Amygdala (tissue), 56 donors: Measurements from ENCODE around the gene STXBP6.
A peak's percentile ranks its signal among the peaks of the same experiment; 100 is the strongest.

Experiments
- DNase-seq, 56 donors: peaks; one replicate each; lab custom pipeline; 2025; lab: John Stamatoyannopoulos, UW

The STXBP6 gene

DNA sequence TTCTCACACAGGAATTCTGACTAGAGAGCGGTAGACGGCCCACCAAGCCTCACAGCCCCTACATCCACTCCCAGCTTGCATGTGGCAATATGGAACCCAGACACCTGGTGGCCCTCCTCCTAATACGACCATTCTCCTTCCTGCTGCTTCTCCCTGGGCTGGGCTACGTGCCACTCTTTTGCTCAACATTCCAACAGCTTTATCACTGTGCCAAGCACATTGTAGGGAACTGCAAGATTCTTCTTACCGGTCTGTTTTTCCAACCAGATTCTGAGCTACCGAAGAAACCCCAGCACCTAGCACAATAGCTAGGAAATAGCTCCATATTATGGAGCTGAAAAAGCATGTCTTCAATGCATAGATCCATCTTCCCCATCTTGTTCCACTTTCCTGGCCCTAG, 58.1 kb downstream of the STXBP6 start:
- no peak for DNase-seq

DNA sequence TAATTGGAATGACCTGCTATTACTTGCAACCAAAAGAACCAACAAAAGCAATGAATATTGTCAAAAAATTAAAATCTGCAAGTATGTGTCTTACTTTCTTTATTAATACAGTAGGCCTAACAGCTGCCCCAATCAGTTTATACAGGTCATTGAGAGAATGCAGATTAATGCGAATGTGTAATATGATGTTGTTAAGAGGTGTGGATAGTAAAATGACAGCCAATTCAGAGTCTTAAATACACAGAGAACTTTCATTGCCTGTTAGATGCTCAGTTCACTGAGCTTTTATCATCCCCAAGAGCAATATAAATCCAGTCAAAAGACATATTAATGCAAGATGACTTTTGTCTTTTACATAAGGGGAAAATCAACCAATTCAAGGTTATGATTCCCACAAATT, 58.7 kb downstream of the STXBP6 start:
- no peak for DNase-seq

DNA sequence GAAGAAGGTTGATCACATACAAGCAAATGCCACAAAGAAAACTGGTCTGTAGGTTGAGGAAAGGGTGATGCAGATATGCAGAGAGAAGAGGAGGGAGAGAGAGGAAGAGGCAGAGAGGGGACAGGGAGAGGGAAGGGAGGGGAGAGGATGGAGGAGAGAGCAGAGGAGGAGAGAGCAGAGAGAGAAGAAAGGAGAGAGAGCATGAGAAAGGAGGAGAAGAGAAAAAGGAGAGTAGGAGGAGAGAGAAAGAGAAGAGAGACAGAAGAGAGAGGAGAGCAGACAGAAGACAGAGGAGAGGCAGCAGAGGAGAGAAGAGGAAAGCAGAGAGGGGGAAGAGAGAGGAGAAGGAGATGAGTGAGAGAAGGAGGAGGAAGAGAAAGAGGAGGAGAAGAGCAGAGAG, 59.2 kb downstream of the STXBP6 start:
- no peak for DNase-seq

DNA sequence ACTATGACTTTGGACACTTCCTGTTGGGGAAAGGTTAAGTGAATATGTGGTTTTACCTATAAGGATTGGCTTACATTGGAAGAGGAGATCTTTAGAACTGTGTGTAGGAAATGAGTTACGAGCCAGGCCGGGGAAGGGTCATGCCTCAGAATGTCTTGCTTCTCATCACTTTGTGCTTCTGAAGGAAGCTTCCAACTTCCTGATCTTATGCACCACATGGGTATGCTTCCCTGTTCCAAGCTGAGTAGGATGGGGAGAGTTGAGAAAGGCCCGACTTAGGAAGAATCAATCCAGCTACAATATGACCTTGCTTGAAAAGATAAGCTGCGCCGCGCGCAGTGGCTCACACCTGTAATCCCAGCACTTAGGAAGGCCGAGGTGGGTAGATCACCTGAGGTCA, 59.9 kb downstream of the STXBP6 start:
- DNase-seq = no peak

DNA sequence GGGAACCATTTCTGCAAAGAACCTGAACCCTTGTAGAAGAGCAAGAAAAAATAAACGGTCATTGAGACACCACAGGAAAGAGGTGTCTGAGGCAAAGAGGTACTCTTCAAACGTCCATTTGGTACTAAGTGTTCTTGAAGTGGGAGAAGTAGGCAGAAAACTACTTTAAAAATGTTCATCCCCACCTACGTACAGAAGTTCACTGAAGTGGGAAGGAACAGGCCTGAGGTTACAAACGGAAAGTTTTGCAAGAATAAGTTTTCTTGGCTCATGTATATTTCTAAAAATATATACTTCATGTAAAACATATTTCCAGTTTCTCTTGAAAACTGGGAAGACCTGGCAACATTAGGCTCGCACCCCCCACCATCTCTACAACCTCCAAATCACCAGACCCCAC, 61.2 kb downstream of the STXBP6 start:
- DNase-seq = no peak

DNA sequence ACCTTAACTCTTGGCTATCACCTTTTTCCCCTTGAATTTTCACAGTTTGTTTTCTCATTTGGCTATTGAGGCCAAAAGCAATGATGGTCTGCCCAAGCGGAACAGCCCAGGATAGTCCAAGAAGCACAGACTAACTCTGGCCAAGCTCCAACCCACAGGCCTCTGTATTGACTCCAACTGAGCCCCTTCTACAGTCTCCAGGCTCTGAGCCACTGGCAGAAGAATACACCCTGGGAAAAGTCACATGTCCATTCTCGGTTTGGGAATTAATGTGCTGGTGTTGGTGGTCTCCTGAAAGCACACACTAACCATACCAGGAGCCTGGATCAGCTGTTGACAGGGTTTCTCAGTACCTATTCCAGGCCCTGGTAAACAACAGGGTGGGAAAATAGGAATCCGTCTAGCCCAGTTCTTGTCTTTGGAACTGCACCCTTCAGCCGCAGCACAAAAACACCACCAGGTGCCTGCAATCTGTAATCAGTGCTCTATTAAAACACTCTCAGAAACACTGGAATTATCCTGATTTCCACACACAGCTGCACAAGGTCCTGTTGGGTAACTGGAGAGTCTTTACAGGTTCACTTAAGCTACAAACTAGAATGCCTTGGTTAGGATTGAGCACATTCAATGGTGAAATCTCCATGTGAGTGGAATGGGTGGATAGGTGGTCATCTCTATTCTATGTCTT, 63.6 kb downstream of the STXBP6 start:
- peak in 16 of 56 donors; percentile 8 to 52 (median 26) for DNase-seq

DNA sequence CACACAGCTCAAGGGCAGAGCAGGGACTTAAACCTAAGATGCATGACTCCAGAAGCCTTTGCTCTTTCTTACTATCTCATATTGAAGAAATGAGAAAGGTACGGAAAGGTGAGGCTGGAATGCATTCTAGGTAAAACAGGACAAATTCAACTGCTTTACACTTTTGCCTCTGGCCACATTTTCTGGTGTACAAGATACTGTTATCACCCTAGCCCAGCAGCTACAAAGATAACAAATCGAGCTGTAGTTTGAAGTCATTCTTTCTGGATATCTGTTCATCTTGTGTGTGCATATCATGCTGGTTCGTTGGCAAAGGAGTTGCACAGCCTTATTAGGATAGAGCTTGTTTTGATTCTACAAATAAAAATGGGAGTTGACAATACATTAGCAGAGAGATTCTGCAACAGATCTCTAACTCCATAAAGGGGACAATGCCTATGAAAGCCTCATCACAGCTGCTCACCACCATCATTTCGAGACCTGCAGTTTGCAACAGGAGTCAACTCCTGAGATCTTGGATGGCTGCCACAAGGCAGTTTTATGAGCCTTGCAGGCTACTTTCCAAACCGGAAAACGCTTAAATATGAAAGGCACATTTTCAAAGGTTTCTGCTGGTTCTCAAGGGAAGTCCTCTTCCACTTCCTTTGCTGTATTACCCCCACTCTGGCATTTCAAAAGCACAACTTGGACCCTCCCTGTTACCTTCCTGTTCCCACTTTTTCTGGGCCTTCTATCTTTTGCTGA, 64.9 kb downstream of the STXBP6 start:
- no peak for DNase-seq

DNA sequence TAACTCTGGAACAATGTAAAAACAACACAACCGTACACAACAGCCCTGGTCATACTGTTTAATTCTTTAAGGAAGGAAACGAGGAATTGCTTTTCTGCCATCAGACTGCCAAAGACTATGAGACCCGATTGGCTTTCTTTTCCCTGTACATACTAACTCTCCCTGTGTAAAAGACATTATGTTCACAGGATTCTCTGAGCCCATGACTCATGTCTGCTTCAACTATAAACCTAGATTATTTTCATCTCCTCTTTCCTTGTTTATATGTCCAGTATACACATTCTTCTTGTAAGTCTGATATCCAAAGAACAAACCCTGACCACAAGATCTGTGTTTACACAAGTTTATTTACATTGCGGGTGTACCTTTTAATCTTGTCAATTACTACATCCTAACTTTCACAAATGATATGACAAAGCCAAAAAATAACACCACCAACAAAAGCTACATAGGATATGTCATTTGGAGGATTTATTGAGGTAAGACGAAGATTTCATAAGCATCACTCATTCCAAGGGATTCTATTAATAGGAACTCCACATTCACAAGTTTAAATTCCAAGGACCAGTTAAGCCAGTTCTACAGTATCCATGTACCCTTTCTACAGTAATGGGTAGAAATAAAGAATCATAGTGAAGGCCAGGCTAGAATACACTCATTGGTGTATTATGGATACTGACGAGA, 67.3 kb downstream of the STXBP6 start:
- DNase-seq = no peak

DNA sequence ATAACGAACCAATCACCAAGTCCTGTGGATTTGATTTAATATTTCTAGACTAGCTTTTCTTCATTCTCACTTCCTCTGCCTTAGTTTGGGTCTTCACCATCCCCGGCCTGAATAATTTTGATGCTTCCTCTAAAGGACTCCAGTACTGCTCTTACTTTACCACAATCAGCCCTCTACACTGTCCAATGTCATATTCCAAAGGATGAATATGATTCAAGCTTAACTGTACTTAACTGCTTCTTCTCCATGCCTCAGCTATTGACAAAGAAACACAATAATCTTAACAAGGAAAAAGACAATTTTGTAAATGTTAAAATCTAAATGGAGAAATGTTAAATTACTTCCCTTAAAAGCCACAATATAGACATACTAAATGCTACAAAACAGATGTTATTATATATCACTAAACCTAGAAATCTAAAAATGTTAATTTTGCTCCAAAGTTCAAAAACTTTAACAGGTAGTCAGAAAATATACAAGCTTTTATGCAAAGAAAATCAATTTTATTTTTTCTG, 70.2 kb downstream of the STXBP6 start:
- no peak for DNase-seq

DNA sequence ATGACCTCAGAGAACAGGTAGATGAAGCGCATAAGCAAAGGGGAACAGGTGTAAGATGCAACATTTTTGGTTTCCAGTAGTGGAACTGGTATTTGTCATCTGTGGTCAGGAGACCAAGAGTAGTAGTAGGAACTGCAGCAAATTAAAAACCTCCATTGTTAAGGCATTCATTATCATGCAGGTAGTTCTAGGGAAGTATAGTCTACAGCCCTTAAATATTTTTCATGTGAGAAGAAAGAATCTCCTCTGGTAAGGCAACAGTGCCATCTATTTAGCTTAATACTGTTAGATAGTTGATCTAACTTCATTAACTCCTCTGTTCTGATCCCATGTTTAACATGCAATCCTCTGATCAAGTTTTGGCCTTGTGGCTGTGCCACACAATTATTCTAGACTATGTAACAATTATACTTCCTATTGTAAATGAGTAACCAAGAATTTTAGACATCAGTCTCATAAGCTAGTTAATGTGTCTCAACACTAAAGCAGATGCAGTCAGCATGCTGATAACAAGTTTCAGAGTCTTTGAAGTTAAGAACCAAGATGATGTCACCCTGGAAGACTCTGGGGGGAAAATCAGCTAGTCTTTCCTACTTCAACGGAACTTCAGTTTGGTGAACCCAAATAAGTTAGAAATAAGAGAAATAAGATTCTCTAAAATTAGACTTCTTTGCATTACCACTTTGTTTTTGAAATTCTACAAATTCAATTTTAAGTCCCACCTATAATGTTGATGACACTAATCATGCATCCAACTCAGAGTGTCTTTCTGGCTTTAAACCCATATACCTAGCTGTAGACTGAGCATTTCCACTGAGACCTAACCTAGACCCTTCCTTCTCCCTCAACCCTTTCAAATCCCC, 70.9 kb downstream of the STXBP6 start:
- DNase-seq = no peak

DNA sequence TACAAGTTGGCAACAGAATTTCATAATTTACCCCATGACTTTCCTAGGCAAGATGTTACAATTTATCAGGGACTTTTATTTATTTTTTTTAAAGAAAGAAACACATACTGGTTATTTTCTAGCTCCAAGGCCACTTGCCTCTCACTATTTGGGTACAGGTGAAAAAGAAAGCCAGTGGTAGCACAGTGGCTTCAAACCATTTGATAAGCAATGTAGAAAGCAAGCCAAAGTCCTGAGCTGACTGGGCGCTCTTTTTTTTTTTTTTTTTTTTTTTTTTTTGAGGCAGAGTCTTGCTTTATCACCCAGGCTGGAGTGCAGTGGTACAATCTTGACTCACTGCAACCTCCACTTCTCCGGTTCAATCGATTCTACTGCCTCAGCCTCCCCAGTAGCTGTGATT, 73.3 kb downstream of the STXBP6 start:
- DNase-seq = no peak

DNA sequence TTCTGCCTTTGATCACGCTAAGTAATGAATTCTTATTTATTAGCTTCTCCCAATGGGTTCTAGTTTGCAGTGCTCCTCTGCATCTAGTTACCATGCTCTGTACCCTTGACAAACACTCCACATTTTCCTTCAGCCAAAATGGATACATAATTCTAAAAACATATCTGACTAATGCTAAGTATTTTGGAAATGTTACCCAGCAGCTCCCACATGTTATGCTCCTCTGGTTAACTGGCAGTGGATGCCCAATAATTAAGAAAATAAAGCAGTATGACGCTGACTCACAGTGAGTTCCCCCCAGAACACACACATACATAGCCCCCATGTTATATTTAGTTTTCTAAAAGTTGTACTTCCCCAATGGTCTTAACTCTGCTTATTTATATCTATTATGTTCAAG, 74.6 kb downstream of the STXBP6 start:
- DNase-seq = no peak

DNA sequence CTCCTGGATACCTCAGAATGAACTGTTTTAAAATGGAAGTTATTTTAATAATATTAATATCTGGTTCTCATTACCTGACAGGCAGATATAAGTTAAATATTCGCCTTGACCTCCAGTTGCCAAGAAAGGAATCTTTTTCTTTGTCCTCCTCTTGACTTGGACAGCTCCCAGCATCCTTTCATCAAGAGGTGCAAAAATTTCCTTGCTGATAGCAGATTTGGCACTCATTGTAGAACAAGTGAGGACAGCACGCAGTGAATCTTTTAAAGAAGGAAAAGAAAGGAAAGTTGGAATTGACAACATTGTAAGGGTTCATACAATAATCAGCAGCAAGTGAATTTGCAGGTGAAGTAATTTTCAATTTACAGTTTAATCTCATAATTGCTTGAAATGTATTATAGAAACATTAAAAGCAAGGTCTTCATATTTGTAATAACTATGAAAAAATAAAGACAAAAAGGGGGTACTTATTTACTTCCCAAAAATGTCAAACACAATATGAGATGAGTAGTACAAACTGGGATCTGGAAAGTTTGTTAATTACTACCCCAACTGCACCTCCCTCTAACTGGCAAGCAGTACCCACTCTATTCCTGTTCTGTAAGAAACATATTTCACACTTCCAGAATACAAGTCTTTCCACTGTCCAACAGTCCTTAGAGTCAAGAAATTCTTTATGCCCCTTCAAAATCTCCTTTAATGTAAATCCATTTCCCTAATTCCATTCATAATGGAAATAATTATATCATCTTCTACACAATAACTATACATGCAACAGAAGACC, 75.2 kb downstream of the STXBP6 start:
- no peak for DNase-seq

DNA sequence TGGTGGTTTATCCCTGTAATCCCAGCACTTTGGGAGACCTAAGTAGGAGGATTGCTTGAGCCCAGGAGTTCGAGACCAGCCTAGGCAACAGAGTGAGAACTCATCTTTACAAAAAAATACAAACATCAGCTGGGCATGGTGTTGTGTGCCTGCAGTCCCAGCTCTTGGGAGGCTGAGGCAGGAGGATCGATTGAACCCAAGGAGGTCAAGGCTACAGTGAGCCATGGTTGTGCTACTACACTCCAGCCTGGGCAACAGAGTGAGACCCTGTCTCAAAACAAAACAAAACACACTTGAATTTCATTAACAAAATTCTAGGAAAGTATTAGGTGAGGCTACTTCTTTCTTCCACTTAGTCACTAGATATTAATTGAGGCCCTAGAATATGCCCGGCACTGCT, 77.1 kb downstream of the STXBP6 start:
- DNase-seq = no peak

DNA sequence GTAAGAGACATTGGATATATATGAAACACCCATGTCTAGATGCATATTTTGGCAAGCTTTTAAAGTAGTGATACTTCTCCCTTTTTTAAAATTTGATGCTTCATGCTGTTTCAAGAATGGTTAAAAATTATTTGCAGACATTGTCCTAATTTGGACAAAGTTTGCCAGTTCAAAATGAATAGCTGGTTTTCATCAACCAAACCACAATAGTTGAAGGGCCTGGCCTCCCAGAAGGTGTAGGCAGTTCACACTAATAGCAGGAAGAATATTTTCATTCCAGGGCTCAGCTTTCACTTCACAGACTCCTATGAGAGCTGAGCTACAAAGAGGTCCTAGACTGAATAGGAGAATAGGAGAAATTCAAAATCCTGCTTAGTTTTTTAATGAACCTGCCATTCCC, 78.7 kb downstream of the STXBP6 start:
- DNase-seq = no peak

DNA sequence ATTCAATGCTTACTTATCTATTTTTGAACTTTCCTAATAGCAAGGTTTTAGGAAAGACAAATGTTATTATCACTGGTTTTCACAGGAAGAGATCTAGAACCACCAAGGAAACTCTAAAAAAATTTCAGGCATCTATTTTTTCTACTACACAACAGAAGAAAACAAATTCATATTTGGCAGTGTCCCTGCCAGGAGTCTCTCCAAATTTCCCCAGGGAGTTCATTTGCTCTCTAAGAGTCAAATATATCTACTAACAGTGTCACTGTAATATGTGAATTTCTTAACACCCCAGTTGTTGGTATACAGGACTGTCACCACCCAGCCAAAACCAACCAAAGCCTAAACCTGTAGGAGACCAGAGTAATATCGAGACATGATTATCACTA, 83.4 kb downstream of the STXBP6 start:
- DNase-seq = no peak

DNA sequence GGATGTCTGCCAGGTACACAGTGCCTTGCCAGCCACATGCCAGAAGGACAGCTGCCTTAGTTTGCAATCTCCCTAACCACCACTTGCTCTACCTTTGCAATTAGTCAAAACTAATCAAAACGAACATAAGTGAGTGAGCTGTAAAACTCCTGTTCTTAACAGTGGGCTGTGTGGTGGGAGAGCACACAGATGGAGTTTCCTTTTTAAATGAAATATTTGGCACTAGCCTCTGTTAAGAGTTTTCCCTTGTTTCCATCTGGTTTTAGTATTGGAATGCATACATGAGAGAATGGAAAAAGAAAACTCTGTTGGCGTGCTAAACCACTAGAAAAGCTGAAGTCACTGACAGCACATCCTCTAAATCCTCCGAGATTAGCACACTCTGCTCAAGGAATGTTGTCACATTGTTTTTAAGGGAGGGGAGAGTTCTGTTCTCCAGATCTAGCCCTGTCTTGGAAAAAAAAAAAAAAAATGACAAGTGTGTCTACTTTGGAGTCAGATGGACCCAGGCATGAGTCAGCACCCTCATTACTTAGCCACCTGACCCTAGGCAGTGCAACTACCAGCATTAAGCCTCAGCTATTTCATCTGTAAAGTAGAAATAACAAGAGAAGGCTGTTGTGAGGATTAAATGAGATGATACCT, 83.9 kb downstream of the STXBP6 start:
- peak in 2 of 56 donors; percentile 20 to 52 for DNase-seq

DNA sequence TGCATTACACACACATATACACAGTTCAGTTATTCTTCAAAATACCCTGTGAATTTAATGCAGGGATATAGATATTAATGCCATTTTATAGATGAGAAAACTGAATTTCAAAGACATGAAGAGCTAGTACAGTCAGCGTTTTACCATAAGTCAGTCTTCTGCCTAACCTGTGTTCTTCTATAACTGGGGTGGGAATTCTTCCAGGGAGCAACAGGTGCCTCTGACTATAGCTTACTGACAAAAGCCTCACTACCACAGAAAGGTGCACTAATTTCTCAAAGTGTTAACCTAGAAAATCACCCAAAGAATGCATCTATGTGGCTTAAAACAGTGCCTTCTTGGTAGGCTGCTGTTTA, 84.4 kb downstream of the STXBP6 start:
- DNase-seq = no peak

DNA sequence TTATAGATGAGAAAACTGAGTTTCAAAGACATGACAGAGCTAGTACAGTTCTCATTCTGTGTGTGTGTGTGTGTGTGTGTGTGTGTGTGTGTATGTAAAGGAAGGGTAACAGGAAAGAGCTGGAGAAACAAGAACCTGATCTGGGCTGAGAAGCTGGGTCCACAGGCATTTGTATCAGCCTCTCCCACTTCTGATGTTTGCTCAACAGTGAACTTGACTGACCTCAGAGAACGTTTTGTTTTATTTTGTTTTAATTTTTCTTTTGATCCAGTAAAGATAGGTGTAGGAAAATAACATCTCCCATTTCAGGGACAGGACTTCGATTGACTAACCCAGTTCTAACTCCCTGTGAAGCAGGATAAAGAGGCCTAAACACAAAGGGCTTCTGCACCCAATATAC, 85.4 kb downstream of the STXBP6 start:
- no peak for DNase-seq
